ENCODE data around the gene VPS29. TPM values are rescaled to one million over a fixed set of nuclear protein-coding genes. Genes with fewer than 3 reads are reported as not detected.

Gene VPS29
- 10 to 100 TPM; 71.7 to 76.4 TPM for total RNA-seq

DNA sequence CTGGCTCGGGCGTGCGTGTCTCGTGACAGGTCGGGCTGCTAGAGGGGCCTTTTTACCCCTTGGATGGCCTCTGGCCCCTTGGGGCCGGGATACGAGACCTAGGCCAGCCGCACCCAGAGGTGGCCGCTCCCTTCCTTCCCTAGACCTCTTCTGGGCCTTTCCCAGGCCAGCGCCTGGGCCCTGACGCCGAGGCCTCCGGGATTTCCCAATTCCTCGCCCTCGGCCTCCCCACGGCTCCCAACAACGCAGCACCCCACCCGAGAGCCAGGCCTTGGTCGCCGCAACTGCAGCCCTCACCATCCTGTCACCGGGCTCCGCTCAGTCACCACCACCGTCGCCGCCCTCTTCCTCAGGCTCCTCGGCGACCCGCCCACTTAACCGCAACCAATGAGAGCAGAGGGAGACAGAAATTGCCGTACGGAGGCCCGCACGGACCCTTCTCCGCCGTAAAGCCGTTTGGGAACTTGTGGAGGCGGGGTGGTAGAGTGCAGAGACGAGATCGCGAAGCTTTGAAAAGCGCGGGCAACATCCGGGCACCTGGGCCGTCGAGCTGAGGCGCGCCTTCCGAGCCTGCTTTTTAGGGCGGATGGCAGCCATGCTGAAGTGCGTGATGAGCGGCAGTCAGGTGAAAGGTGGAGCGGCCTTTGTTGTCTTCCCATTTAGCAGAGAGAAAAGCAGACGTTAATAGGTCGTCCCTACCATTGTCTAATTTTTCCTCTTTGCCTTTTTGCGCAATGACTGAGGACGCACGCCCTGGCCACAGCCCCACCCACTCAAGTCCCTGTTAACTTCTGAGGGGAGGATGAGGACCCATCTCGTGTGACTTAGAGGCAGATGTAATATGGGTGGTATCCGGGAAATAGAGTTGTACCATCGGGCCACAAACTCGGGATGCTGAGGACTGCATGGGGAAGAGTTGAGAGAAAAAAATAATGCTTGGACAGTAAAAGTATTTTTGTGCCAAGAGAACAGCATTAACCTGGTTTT, at the start of gene VPS29, which contains the start of gene RAD9B:
VPS29 (minus strand) TSS at position 360 of the 987 bp plus-strand sequence; CDS start at position 300, 60 bp downstream.
RAD9B (plus strand) TSS at position 580 of the 987 bp plus-strand sequence; CDS start at position 587, 7 bp downstream.
- H3K36me3 Mint-ChIP-seq (ENCODE audit: low read depth), result peaks cover 23% of the 10 kb centered on the region
- H3K27me3 Mint-ChIP-seq, result no peaks in the 10 kb centered on the region
- ATAC-seq (peak; percentile 95), DNase-seq (peak; percentile 100)
- H3K27ac Mint-ChIP-seq, result peak within 1 kb of the TSS; percentile 96
- no peak for TF ChIP-seq CTCF (IDR thresholded peaks at IDR 0.05)
- peak within 1 kb of the TSS; percentile 97 for H3K4me3 Mint-ChIP-seq
- H3K4me1 Mint-ChIP-seq (ENCODE audit: low read depth), result peaks cover 30% of the 10 kb centered on the region
- H3K9me3 Mint-ChIP-seq, result peaks cover 5% of the 10 kb centered on the region
- CTCF ChIA-PET, result interaction anchor here (1.5 to 9.8 kb wide), 3 partner anchors 34 to 100 kb away, joined by 7 to 84 read pairs (median 10); partner anchors contain the start of genes ARPC3, FAM216A and GPN3
- intact Hi-C loops (cut with micrococcal nuclease), result loop anchor here (2.0 kb wide), 1 partner anchor 33 kb away; the partner anchor contains the start of genes FAM216A and GPN3
- POLR2A ChIA-PET, result interaction anchor here (0.6 to 5.5 kb wide), 19 partner anchors 8 to 239 kb away, joined by 3 to 40 read pairs (median 4); partner anchors contain the start of genes ARPC3, FAM216A and GPN3

- peaks cover 22% of the 10 kb centered on the region for H3K36me3 Mint-ChIP-seq (ENCODE audit: low read depth)
- no peak overlapping the region for H3K4me3 Mint-ChIP-seq
- no peak overlapping the region for H3K27ac Mint-ChIP-seq
- intact Hi-C loops (cut with micrococcal nuclease), result loop anchor here (5.0 kb wide), 1 partner anchor 51 kb away; no protein-coding TSS in a partner anchor
- H3K27me3 Mint-ChIP-seq, result no peaks in the 10 kb centered on the region
- no peak for DNase-seq
- H3K4me1 Mint-ChIP-seq (ENCODE audit: low read depth), result peaks cover 57% of the 10 kb centered on the region
- no peaks in the 10 kb centered on the region for H3K9me3 Mint-ChIP-seq
- ChIA-PET POLR2A (interaction anchor here (0.6 kb wide), 1 partner anchor 40 kb away, joined by 3 read pairs; no protein-coding TSS in a partner anchor), CTCF (interaction anchor here (1.1 to 8.5 kb wide), 12 partner anchors 11 to 119 kb away, joined by 3 to 171 read pairs (median 10); no protein-coding TSS in a partner anchor)
- TF ChIP-seq CTCF (IDR thresholded peaks at IDR 0.05), result no peak
- no peak for ATAC-seq
Measured at GRCh38 chr12:110550981-110551380, 49.1 kb upstream of the VPS29 start.

- Mint-ChIP-seq H3K4me3 (no peak overlapping the region), H3K9me3 (no peaks in the 10 kb centered on the region), H3K27ac (peak overlapping the region; percentile 47), H3K27me3 (no peaks in the 10 kb centered on the region), H3K36me3 (ENCODE audit: low read depth) (peaks cover 34% of the 10 kb centered on the region), H3K4me1 (ENCODE audit: low read depth) (peaks cover 48% of the 10 kb centered on the region)
- POLR2A ChIA-PET, result interaction anchor here (0.6 to 1.5 kb wide), 3 partner anchors 29 to 119 kb away, joined by 3 to 5 read pairs (median 4); no protein-coding TSS in a partner anchor
- no peak for ATAC-seq
- CTCF ChIA-PET, result interaction anchor here (1.0 to 8.5 kb wide), 4 partner anchors 13 to 100 kb away, joined by 3 to 171 read pairs (median 4); partner anchors contain the start of gene ARPC3
- no peak for DNase-seq
- intact Hi-C loops (cut with micrococcal nuclease), result loop anchor here (5.0 kb wide), 1 partner anchor 53 kb away; no protein-coding TSS in a partner anchor
- TF ChIP-seq CTCF (IDR thresholded peaks at IDR 0.05), result no peak
Measured at GRCh38 chr12:110549716-110550115, 47.8 kb upstream of the VPS29 start.

GRCh38 chr12:110548678-110549077, 46.8 kb upstream of the VPS29 start:
- TF ChIP-seq CTCF (IDR thresholded peaks at IDR 0.05), result no peak
- Mint-ChIP-seq H3K36me3 (ENCODE audit: low read depth) (peaks cover 36% of the 10 kb centered on the region), H3K9me3 (no peaks in the 10 kb centered on the region), H3K27ac (peak overlapping the region; percentile 50), H3K4me3 (no peak overlapping the region), H3K4me1 (ENCODE audit: low read depth) (peaks cover 49% of the 10 kb centered on the region), H3K27me3 (no peaks in the 10 kb centered on the region)
- intact Hi-C loops (cut with micrococcal nuclease), result no loop called here
- CTCF ChIA-PET, result interaction anchor here (0.9 to 8.5 kb wide), 6 partner anchors 12 to 99 kb away, joined by 3 to 171 read pairs (median 4); partner anchors contain the start of gene ARPC3
- DNase-seq (no peak), ATAC-seq (no peak)
- POLR2A ChIA-PET, result interaction anchor here (0.9 to 1.5 kb wide), 3 partner anchors 30 to 53 kb away, joined by 4 to 5 read pairs (median 4); no protein-coding TSS in a partner anchor

All from activated CD8-positive, alpha-beta T cell treated with anti-CD3 and anti-CD28 coated beads for 36 hours (primary cell).